Right atrium auricular region (tissue), 2 donors: ENCODE results near the gene OR2M7. TPM values are rescaled to one million over a fixed set of nuclear protein-coding genes. Genes with fewer than 3 reads are reported as not detected.
"Not testable (repeated sequence)": the region's sequence is repeated elsewhere in the genome, so short reads cannot be mapped to it uniquely, and the experiment has no call there.

Experiments used
- DNase-seq: peaks from one replicate; pipeline ENCODE4 v3.0.0-alpha.2; 2019; ENCODE audit warnings: low spot score
- H3K27ac ChIP-seq, 2 donors: fragments of 200-600 bp; sonication (generic); 1 replicate in 1 of 2; 2 replicates in 1 of 2; pipeline ENCODE4 v1.5.1; 2016 to 2019
- H3K27me3 ChIP-seq, 2 donors: fragments of 200-600 bp; sonication (generic); one replicate each; pipeline versions ENCODE4 v1.5.1 to v1.6.0; 2017 to 2019
- H3K36me3 ChIP-seq: fragments of 200-600 bp; sonication (generic); one replicate; pipeline ENCODE4 v1.5.1; 2016
- H3K4me1 ChIP-seq, 2 donors: fragments of 200-600 bp; sonication (generic); one replicate each; pipeline versions ENCODE4 v1.5.1 to v1.6.0; 2017 to 2019
- H3K4me3 ChIP-seq, 2 donors: fragments of 200-600 bp; sonication (generic); 1 replicate in 1 of 2; 2 replicates in 1 of 2; pipeline ENCODE4 v1.5.1; 2017 to 2019; ENCODE audit warnings: mild to moderate bottlenecking in 1 of 2, moderate library complexity in 1 of 2
- H3K9me3 ChIP-seq, 2 donors: fragments of 200-600 bp; sonication (generic); one replicate each; pipeline ENCODE4 v1.5.1; 2019
- total RNA-seq, 2 donors: library from RNA; depleted of rRNA; stranded (reverse); fragments of >200 nt; gene quantifications; one replicate each; pipeline ENCODE4 v1.1.0, GENCODE V29; 2016
- TF ChIP-seq, protein P1 (sequence below), 2 donors: fragments of 200-600 bp; sonication (generic); IDR thresholded peaks; one replicate each; pipeline ENCODE4 v1.5.1; 2019; ENCODE audit warnings: antibody characterized with exemption in 2 of 2

Gene OR2M7
- total RNA-seq, 2 donors from 2014 or later = not detected

DNA sequence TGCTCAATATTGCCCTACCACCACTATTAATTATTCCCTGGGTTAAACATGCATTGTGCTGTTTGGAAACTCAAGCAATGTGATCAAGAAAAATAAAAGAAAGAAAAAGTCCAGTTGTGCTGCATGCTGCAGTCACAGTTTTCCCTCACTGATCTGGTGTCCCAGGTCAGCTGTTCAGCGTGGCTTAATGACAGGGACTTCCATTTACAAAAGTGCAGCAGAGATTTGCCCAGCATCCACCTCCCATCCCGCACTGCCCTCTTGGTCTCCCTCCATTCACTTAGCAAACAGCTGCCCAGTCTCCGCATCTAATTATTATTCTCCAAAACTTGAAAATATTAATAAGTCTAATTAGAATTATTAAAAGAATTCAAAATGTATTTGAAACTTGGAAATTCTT lies 35.0 kb upstream of the OR2M7 start:
- Histone ChIP-seq H3K27me3 (no peaks in the 10 kb centered on the region), H3K4me1 (no peaks in the 10 kb centered on the region), H3K4me3 (no peak overlapping the region), H3K9me3 (peaks cover 0 to 7% of the 10 kb centered on the region in 2 donors), H3K27ac (no peak overlapping the region), H3K36me3 (no peaks in the 10 kb centered on the region)
- TF ChIP-seq, protein P1, sequence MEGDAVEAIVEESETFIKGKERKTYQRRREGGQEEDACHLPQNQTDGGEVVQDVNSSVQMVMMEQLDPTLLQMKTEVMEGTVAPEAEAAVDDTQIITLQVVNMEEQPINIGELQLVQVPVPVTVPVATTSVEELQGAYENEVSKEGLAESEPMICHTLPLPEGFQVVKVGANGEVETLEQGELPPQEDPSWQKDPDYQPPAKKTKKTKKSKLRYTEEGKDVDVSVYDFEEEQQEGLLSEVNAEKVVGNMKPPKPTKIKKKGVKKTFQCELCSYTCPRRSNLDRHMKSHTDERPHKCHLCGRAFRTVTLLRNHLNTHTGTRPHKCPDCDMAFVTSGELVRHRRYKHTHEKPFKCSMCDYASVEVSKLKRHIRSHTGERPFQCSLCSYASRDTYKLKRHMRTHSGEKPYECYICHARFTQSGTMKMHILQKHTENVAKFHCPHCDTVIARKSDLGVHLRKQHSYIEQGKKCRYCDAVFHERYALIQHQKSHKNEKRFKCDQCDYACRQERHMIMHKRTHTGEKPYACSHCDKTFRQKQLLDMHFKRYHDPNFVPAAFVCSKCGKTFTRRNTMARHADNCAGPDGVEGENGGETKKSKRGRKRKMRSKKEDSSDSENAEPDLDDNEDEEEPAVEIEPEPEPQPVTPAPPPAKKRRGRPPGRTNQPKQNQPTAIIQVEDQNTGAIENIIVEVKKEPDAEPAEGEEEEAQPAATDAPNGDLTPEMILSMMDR (IDR thresholded peaks at IDR 0.05) = no peak
- no peak for DNase-seq

DNA sequence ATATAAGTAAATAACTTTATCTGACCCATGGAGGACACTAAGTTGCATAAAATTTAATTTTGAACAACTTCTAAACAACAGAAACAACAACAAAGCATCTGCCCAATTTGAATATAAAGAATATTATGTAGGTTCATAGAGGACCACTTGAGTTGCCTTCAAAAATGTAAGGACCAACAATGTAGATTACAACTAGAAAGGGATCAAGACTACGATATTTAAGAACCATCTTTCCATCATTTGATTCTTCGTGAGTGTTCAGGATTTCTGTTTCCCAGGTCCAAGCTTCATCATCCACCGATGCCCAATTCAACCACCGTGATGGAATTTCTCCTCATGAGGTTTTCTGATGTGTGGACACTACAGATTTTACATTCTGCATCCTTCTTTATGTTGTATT lies 24.1 kb upstream of the OR2M7 start, which contains the start of gene OR14C36:
TSS of gene OR14C36 (plus strand) at position 301 of the 400 bp plus-strand sequence. CDS start at position 301, 0 bp downstream.
- no peak for DNase-seq
- Histone ChIP-seq H3K4me1 (no peaks in the 10 kb centered on the region), H3K4me3 (no peak within 1 kb of the TSS), H3K27me3 (no peaks in the 10 kb centered on the region), H3K36me3 (no peaks in the 10 kb centered on the region), H3K9me3 (no peaks in the 10 kb centered on the region), H3K27ac (no peak within 1 kb of the TSS)
- TF ChIP-seq, protein P1 (IDR thresholded peaks at IDR 0.05) = no peak

DNA sequence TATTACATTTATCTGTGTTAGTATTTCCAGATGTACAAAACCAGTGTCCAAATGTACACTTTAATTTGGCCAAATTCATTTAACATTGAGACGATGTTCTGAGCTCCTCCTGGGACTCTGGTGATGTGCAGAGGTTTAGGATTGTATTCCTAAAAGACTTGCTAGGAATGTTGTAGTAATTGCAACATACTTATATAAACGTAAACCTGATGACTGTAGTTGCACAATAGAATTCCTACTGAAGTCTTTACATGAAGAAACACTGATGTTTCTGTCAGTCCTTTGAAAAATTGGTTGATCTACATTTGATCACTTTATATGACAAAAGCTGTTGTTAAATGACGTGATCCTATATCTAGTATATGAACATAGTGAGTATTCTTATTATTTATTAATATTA lies 19.1 kb upstream of the OR2M7 start:
- no peak for DNase-seq
- Histone ChIP-seq H3K9me3 (no peaks in the 10 kb centered on the region), H3K4me1 (no peaks in the 10 kb centered on the region), H3K27ac (no peak overlapping the region), H3K4me3 (no peak overlapping the region), H3K27me3 (no peaks in the 10 kb centered on the region), H3K36me3 (no peaks in the 10 kb centered on the region)
- TF ChIP-seq, protein P1 (IDR thresholded peaks at IDR 0.05) = no peak

DNA sequence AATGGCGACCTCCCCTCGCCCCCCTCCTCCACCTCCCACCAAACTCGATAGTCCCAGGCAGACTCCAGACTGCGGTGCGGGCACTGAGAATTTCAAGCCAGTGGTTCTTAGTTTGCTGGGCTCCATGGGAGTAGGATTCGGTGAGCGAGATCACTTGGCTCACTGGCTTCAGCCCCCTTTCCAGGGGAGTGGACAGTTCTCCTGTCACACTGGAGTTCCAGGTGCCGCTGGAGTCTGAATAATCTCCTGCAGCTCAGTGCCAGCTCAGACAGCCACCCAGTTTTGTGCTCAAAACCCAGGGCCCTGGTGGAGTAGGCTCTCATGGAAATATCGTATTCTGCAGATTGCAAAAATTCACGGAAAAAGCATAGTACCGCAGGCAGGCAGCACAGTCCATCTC lies 7.6 kb downstream of the OR2M7 start:
- Histone ChIP-seq H3K36me3 (no peaks in the 10 kb centered on the region), H3K4me3 (no peak overlapping the region), H3K4me1 (no peaks in the 10 kb centered on the region), H3K9me3 (peaks cover 0 to 10% of the 10 kb centered on the region in 2 donors), H3K27me3 (no peaks in the 10 kb centered on the region), H3K27ac (no peak overlapping the region)
- TF ChIP-seq, protein P1 (IDR thresholded peaks at IDR 0.05) = no peak
- no peak for DNase-seq

DNA sequence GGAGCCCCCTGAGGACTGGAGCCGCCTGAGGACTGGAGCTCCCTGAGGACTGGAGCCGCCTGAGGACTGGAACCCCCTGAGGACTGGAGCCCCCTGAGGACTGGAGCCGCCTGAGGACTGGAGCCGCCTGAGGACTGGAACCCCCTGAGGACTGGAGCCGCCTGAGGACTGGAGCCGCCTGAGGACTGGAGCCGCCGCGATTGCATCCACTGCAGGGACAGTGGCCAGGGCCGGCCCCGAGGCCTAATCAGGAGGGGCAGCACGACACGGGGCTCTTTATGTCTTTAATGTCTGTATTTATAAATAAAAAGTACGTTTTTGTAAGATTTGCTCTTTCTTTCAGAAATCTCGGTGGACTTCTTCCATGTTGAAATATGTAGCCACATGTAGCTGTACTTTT lies 17.6 kb downstream of the OR2M7 start:
- not testable (repeated sequence) for H3K27ac ChIP-seq, DNase-seq, H3K36me3 ChIP-seq, H3K4me1 ChIP-seq, H3K4me3 ChIP-seq, H3K9me3 ChIP-seq, H3K27me3 ChIP-seq

DNA sequence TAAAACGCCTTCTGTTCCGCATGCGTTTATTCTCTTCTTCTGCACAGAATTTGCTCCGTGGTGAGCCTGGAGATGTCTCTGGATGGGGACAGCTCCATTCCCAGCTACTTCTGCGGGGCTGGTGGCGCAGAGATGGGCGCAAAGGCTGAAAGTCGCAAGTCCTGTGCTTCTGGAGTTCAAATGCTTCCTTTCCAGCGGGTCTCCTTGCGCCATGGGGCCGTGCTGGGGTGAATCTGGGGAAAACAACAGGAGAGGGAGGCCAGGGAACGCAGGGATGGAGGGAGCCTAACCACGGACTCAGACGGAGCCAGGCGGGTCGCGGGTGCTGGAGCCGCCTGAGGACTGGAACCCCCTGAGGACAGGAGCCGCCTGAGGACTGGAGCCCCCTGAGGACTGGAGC lies 18.3 kb downstream of the OR2M7 start:
- no peaks in the 10 kb centered on the region for H3K27me3 ChIP-seq
- H3K27ac ChIP-seq = no peak overlapping the region
- no peaks in the 10 kb centered on the region for H3K36me3 ChIP-seq
- H3K9me3 ChIP-seq = no peaks in the 10 kb centered on the region
- H3K4me3 ChIP-seq = no peak overlapping the region
- TF ChIP-seq, protein P1 (IDR thresholded peaks at IDR 0.05) = no peak
- H3K4me1 ChIP-seq = no peaks in the 10 kb centered on the region
- no peak for DNase-seq

DNA sequence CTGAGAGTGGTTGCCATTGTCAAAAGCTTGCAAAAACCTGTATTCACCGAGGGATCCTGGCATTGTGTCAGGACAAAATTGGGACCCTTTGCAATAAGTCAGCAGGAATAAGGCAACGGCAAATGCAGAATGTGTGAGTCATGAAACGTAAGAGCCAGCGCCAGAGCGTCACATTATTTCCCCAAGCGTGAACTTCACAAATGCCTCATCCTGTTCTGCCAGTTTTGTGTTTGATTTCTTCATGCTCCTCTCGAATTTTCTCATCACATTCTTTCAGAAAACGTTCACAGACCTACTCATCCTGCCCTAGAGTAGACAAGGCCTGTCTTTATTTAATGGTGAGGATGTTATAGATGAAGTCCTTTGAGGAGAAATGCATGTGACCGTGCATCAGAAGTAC lies 18.7 kb downstream of the OR2M7 start:
- H3K4me3 ChIP-seq, H3K27me3 ChIP-seq, DNase-seq, H3K27ac ChIP-seq, H3K36me3 ChIP-seq, H3K9me3 ChIP-seq, H3K4me1 ChIP-seq: not testable (repeated sequence)
